Umbilical cord (tissue), 2 donors: ENCODE results near the gene COTL1. TPM values are rescaled to one million over a fixed set of nuclear protein-coding genes. Genes with fewer than 3 reads are reported as not detected.

Source experiments
- DNase-seq: peaks from one replicate; pipeline ENCODE4 v3.0.0-alpha.2; 2015; ENCODE audit warnings: low spot score
- total RNA-seq: library from RNA; depleted of rRNA; stranded (reverse); fragments of >200 nt; gene quantifications from one replicate; pipeline ENCODE4 v1.2.3, GENCODE V29; 2014; ENCODE audit warnings: low replicate concordance; ENCODE audit not compliant: insufficient read depth

Gene COTL1, protein sequence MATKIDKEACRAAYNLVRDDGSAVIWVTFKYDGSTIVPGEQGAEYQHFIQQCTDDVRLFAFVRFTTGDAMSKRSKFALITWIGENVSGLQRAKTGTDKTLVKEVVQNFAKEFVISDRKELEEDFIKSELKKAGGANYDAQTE
- 101 TPM for total RNA-seq

- peak; percentile 98 for DNase-seq
These were observed at the start of gene COTL1 for GRCh38 chr16:84617791-84618580. Gene COTL1 (minus strand): TSS chr16:84618078. CDS start chr16:84617914, 164 bp downstream.

DNA sequence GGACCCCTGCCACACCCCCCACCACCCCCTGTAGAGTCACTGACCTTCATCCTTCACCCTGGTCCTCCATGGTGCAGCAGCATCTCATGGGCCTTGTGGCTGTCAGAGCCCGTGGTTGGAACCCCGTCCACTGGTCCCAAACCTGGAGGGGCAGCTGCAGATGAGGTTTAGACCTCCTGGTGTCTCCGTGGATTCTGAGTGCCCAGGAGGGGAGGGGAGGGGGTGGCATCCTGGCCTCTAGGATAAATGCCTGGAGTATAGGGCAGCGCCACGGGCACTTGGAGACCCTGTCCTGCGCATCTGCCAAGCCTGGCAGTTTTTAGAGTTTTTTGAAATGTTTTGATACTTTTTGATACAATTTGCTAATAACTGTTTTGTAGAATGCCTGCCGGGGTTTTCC, 48.0 kb upstream of the COTL1 start:
- no peak for DNase-seq

GRCh38 chr16:84665359-84665758, 47.5 kb upstream of the COTL1 start:
- no peak for DNase-seq

DNA sequence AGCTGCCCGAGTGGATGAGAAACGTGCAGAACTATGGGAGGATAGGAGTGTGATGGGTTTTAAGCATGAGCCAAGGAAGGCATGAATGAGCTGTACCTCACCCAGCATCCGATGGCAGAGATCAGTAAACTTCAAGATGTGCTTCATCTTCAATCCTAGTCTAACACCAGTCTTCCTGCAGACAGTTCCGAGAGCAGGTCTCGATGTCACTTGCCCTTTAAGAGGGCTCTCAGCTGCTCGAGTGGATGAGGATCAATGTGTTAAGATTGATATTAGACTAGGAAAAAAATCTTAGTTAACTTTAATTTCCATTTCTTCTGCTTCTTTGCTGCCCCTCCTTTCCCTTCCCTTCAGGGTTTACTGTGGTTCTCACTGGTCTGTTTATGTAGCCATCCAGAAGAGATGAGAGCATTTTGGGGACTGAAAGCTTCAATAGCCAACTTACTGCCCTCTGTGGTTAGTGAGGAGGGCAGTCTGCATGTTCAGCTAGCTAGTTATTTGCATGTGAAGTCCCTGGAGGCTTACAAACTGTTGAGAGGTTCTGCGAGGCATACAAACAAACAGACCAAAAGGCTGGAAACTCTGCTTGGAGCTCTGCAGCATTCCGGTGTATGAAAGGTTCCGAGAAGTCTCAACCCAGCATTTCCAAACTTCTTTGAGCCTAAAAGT, 45.7 kb upstream of the COTL1 start:
- no peak for DNase-seq

DNA sequence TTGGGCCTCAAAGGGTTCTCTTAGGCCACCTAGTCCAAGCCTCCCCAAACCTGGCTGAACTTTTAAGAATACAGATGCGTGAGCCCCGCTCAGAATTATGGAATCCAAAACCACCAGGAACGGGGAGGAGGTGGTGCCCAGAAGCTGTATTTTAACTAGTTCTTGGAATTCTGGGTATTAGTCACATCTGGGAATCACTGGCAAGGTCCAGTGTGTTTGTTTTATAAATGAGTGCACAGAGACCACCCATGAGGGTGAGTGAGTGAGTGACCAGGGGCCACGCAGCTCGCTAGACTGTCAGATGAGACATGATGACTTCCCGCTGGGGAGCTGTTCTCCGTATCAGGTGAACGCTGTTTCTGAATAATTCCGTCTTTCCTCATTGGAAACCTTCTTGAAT, 44.6 kb upstream of the COTL1 start:
- no peak for DNase-seq

GRCh38 chr16:84661418-84662060, 43.7 kb upstream of the COTL1 start:
- no peak for DNase-seq

DNA sequence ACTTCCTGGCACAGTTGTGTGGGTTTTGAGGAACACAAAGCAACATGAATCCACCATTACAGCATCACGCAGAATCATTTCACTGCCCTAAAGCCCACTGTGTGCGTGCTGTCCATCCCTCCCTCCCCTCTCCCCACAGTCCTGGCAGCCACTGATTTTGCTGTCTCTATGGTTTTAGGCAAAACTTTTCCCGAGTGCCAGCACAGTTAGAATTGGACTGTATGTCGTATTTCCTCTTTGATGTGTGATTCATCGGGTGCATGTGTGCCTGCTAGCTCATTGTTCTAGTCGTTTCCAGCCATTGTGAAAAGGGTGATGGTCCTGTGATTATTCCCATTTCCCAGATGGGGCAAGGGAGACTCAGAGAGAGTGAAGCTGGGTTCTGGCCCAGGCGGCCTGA, 43.1 kb upstream of the COTL1 start:
- no peak for DNase-seq

DNA sequence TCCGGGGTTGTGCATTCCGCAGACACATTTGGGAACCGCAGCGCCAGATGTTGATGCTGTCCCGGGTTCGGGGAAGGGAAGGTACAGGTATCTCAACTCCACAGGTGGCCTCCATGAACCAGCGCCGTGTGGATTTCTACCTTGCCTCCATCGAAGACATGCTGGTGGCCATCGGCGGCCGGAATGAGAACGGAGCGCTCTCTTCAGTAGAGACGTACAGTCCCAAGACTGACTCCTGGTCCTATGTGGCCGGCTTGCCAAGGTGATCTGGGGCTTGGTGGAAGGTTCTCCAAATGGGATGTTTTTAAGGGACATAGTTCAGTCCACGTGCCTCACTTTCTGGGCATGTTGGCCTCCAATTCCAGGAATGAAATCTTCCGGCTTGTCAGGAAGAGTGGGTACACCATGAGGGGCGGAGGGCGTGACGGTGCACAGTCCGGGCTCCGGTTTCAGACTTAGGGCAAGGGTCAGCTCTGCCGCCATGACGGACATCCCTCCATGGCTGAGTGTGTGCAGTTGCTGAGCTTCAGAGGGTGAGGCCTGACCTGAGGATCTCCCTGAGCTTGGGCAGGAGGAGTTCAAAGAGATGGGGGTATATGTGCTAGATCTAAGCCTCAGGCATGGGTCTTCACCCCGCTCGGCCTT, 41.9 kb upstream of the COTL1 start:
- no peak for DNase-seq

DNA sequence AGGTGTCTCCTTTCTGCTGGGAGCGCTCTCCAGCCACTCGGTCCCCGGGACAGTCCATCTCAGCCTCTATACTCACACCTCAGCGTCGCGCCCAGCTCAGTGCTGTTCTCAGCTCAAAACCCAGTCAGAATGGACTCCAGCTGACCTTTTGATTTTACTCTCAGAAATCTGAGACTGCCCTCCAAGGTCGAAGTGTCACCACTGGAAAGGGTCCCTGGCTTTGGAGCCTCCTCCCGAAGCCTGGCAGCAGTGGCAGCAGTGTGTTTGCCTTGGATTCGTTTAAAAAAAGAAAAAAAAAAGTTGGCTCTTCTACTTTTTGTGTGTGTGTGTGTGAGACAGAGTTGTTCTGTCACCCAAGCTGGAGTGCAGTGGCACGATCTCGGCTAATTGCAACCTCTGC, 40.8 kb upstream of the COTL1 start:
- DNase-seq: no peak

GRCh38 chr16:84657229-84657837, 39.5 kb upstream of the COTL1 start:
- no peak for DNase-seq

DNA sequence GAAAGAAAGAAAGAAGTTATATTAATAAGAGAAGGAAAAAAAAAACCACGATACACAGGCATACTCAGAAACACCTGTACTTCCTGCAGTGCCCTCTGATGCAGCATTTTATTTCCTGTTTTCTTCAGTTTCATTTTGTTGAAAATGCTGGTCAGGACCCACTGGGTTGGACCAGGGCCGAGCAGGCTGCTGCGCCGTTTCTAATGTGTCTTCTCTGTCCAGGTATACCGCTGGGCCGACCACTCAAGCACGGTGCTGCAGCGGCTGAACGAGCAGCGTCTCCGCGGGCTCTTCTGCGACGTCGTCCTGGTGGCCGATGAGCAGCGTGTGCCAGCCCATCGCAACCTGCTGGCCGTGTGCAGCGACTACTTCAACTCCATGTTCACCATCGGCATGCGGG, 38.8 kb upstream of the COTL1 start:
- no peak for DNase-seq

- no peak for DNase-seq
These were observed 37.1 kb upstream of the COTL1 start for GRCh38 chr16:84654998-84655397.

DNA sequence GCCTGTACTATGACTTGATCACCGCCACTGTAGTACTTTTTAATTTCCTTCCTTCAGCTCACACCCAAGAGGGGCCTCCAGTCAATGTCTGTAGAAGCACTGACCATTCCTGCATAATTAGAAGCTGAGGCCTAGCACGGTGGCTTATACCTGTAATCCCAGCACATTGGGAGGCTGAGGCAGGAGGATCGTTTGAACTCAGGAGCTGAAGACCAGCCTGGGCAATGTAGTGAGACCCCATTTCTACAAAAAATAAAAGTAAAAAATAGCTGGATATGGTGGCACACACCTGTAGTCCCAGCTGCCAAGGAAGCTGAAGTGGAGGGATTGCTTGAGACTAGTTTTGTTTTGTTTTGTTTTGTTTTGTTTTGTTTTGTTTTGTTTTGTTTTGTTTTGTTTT, 36.4 kb upstream of the COTL1 start:
- no peak for DNase-seq

DNA sequence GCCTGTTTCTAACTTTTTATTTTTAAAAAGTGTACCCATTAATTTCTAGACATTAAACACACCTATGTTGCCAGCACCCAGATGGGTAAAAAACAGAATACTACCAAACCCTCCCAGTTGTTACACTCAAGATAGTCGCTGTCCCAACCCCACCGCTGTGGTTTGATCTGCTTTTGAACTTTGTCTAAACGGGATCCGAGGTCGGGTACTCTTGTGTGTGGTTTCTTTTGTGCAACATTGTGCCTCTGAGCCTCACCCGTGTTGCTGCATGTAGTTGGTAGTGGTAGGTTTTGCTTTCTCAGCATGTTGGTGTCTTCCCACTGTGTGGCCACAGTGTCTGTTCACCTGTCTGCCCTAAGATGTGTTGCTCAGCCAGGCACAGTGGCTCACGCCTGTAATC, 34.7 kb upstream of the COTL1 start:
- DNase-seq: no peak

DNA sequence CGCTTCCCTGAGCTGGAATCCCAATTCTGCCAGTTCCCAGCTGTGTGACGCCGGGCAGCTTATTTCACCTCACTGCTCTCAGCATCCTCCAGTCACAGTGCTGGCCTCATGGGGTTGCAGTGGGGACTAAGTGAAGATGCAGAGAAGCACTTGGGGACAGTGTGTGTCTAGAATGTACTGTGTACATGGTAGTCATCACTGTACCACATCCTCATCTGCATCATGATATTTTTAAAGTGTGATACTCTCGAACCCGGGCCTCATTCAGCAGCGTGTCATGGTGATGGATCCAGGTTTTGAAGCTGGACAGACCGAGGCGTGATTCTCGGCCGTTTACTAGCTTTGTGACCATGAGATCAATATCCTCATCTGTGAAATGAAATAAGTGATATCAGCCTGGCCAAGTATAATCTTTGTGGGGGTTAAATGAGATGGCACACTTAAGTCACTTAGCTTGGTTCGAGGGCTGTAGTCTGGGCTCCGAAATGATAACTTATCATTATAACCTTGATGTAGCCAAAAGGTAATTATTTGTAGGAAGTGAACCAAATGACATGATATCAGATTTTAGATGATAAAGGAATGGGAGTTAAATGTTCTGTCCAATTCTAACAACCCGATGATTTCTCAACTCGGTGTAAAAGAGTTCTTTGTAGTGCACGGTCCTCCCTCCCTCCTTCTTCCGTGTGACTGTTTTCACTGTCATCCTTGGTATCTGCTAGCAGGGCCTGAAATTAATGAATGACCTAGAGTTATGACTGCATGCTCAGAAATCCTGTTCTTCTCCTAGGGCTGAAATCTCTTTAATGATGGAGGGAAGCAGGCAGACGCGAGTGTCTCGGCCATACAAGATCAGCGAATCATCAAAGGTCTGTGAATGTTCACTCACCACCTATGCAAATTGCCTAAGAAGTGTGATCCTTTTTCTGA, 32.4 kb upstream of the COTL1 start:
- DNase-seq: no peak

DNA sequence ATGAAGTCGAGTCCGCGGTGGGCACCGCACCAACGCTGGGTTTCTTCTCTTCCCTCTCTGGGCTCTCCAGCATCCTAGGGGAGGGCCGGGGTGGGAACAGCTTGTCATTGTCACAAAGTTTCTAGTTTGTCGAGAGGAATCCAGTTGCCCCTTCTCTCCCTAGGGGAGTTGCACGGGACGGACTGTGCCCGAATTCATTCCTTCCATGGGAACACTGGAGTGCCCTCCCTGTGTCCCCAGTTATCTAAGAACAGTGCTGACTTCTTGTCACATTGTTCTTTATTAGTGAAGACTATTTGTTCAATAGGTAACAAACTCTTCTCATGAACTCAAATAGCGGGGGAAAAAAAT, 31.6 kb upstream of the COTL1 start:
- DNase-seq: no peak

GRCh38 chr16:84648595-84649510, 31.0 kb upstream of the COTL1 start:
- no peak for DNase-seq

- DNase-seq: peak; percentile 48
These were observed 30.1 kb upstream of the COTL1 start, which contains the start of gene KLHL36 for GRCh38 chr16:84647828-84648594. Gene KLHL36 (plus strand): TSS chr16:84648511. CDS start chr16:84650868, 2,357 bp downstream.
